ENCODE measurements around the gene RAP1A. TPM values are rescaled to one million over a fixed set of nuclear protein-coding genes. Genes with fewer than 3 reads are reported as not detected.

Gene RAP1A
- total RNA-seq, 3 donors from 2014 or later: 45.9 to 72.8 (median 54.9) TPM

GRCh38 chr1:111643696-111644095 lies 24.1 kb downstream of the RAP1A start:
- no peaks in the 10 kb centered on the region for H3K27me3 ChIP-seq
- intact Hi-C loops (cut with DNase I; ENCODE audit: low total_unique reads): loop anchor here (2.0 kb wide), 1 partner anchor 59 kb away; no protein-coding TSS in a partner anchor
- H3K4me1 ChIP-seq: no peaks in the 10 kb centered on the region
- no peak for DNase-seq (ENCODE audit: low spot score in 2 of 2)
- H3K9me3 ChIP-seq: no peaks in the 10 kb centered on the region
- TF ChIP-seq POLR2A (IDR thresholded peaks at IDR 0.05) (no peak), CTCF (IDR thresholded peaks at IDR 0.05) (no peak), POLR2AphosphoS5 (IDR thresholded peaks at IDR 0.05) (no peak)
- no peak overlapping the region for H3K4me3 ChIP-seq
- H3K27ac ChIP-seq: no peak overlapping the region
- H3K36me3 ChIP-seq: no peaks in the 10 kb centered on the region

GRCh38 chr1:111644506-111644905 lies 24.9 kb downstream of the RAP1A start:
- intact Hi-C loops (cut with DNase I; ENCODE audit: low total_unique reads): loop anchor here (2.0 kb wide), 1 partner anchor 58 kb away; no protein-coding TSS in a partner anchor
- no peaks in the 10 kb centered on the region for H3K27me3 ChIP-seq
- no peak for DNase-seq (ENCODE audit: low spot score in 2 of 2)
- H3K27ac ChIP-seq: no peak overlapping the region
- TF ChIP-seq POLR2A (IDR thresholded peaks at IDR 0.05) (no peak), CTCF (IDR thresholded peaks at IDR 0.05) (no peak), POLR2AphosphoS5 (IDR thresholded peaks at IDR 0.05) (no peak)
- no peaks in the 10 kb centered on the region for H3K36me3 ChIP-seq
- peaks cover 0 to 3% of the 10 kb centered on the region in 2 donors for H3K4me1 ChIP-seq
- H3K4me3 ChIP-seq: no peak overlapping the region
- H3K9me3 ChIP-seq: no peaks in the 10 kb centered on the region

GRCh38 chr1:111647736-111648135 lies 28.1 kb downstream of the RAP1A start:
- H3K4me1 ChIP-seq: peaks cover 0 to 3% of the 10 kb centered on the region in 2 donors
- intact Hi-C loops (cut with DNase I; ENCODE audit: low total_unique reads): no loop called here
- H3K27ac ChIP-seq: no peak overlapping the region
- no peaks in the 10 kb centered on the region for H3K36me3 ChIP-seq
- H3K9me3 ChIP-seq: no peaks in the 10 kb centered on the region
- H3K27me3 ChIP-seq: no peaks in the 10 kb centered on the region
- DNase-seq (ENCODE audit: low spot score in 2 of 2): no peak
- no peak overlapping the region for H3K4me3 ChIP-seq
- TF ChIP-seq POLR2A (IDR thresholded peaks at IDR 0.05): no peak
- TF ChIP-seq POLR2AphosphoS5 (IDR thresholded peaks at IDR 0.05): no peak
- no peak for TF ChIP-seq CTCF (IDR thresholded peaks at IDR 0.05)

- intact Hi-C loops (cut with DNase I; ENCODE audit: low total_unique reads): no loop called here
- TF ChIP-seq POLR2AphosphoS5 (IDR thresholded peaks at IDR 0.05): no peak
- no peak for TF ChIP-seq CTCF (IDR thresholded peaks at IDR 0.05)
- TF ChIP-seq POLR2A (IDR thresholded peaks at IDR 0.05): no peak
- H3K4me1 ChIP-seq: peaks cover 0 to 3% of the 10 kb centered on the region in 2 donors
- no peak overlapping the region for H3K4me3 ChIP-seq
- no peaks in the 10 kb centered on the region for H3K27me3 ChIP-seq
- no peak for DNase-seq (ENCODE audit: low spot score in 2 of 2)
- no peaks in the 10 kb centered on the region for H3K36me3 ChIP-seq
- H3K27ac ChIP-seq: no peak overlapping the region
- H3K9me3 ChIP-seq: no peaks in the 10 kb centered on the region
Observed at GRCh38 chr1:111648806-111649205, 29.2 kb downstream of the RAP1A start.

- intact Hi-C loops (cut with DNase I; ENCODE audit: low total_unique reads): no loop called here
- TF ChIP-seq POLR2A (IDR thresholded peaks at IDR 0.05) (no peak), POLR2AphosphoS5 (IDR thresholded peaks at IDR 0.05) (no peak), CTCF (IDR thresholded peaks at IDR 0.05) (no peak)
- no peak for DNase-seq (ENCODE audit: low spot score in 2 of 2)
- H3K4me3 ChIP-seq: no peak overlapping the region
- H3K36me3 ChIP-seq: no peaks in the 10 kb centered on the region
- peaks cover 0 to 3% of the 10 kb centered on the region in 2 donors for H3K4me1 ChIP-seq
- H3K27me3 ChIP-seq: no peaks in the 10 kb centered on the region
- peak overlapping the region in 1 of 2 donors; percentile 29 for H3K27ac ChIP-seq
- H3K9me3 ChIP-seq: no peaks in the 10 kb centered on the region
Observed at GRCh38 chr1:111649227-111649626, 29.6 kb downstream of the RAP1A start.
